Panc1 (cell line): ENCODE results near the gene ROBO4. TPM values are rescaled to one million over a fixed set of nuclear protein-coding genes. Genes with fewer than 3 reads are reported as not detected.
A peak's percentile ranks its signal among the peaks of the same experiment; 100 is the strongest.

Experiments
- ATAC-seq: fragments of 200-7000 bp; cut with Tn5 transposase; 2 replicates; pipeline ENCODE4 v1.9.1; 2020; ENCODE audit warnings: mild to moderate bottlenecking, moderate library complexity
- BruUV-seq: library from RNA; stranded (reverse); fragments of 400-500 nt; replicated peaks from 2 replicates; lab custom pipeline; 2021; lab: Mats Ljungman, UMichigan
- CTCF ChIA-PET: fragments of 300-600 bp; sonication (Branson Sonifier 250); formaldehyde crosslinking; loops from one replicate; lab custom pipeline; 2022; ENCODE audit warnings: antibody characterized with exemption; lab: Charles Lee
- POLR2A ChIA-PET: fragments of 300-600 bp; sonication (Branson Sonifier 250); formaldehyde crosslinking; loops from one replicate; lab custom pipeline; 2022; ENCODE audit warnings: antibody characterized with exemption; lab: Charles Lee
- DNase-seq: peaks from one replicate; pipeline ENCODE4 v3.0.0-alpha.2; 2010; ENCODE audit warnings: low read depth, low spot score
- H3K27ac ChIP-seq: 2 replicates; pipeline ENCODE4 v1.5.1; 2011; ENCODE audit warnings: mild to moderate bottlenecking, low read length, inconsistent platforms
- H3K27me3 ChIP-seq: fragments of 200-500 bp; sonication (Bioruptor generic); 2 replicates; pipeline ENCODE4 v1.6.0; 2014; ENCODE audit warnings: low read length, inconsistent platforms; ENCODE audit not compliant: control insufficient read depth, insufficient read depth
- H3K36me3 ChIP-seq: fragments of 200-500 bp; sonication (Bioruptor generic); 2 replicates; pipeline ENCODE4 v1.5.1; 2014; ENCODE audit warnings: inconsistent platforms, mild to moderate bottlenecking, low read length, moderate library complexity; ENCODE audit not compliant: control insufficient read depth, insufficient read depth
- H3K4me1 ChIP-seq: 2 replicates; pipeline ENCODE4 v1.5.1; 2011; ENCODE audit warnings: inconsistent platforms, mild to moderate bottlenecking, low read length, moderate library complexity; ENCODE audit not compliant: control insufficient read depth, insufficient read depth
- H3K4me3 ChIP-seq, 2 experiments: 2 replicates each; pipeline ENCODE4 v1.5.1; 2011 to 2012; ENCODE audit warnings: low read depth in 2 of 2, low read length in 2 of 2, mild to moderate bottlenecking in 2 of 2, inconsistent platforms in 1 of 2, moderate library complexity in 1 of 2
- H3K9me3 ChIP-seq: fragments of 200-500 bp; sonication (Bioruptor generic); 2 replicates; pipeline ENCODE4 v1.5.1; 2014; ENCODE audit warnings: low read depth, mild to moderate bottlenecking, inconsistent platforms, low read length, moderate library complexity; ENCODE audit not compliant: control insufficient read depth, insufficient read depth
- POLR2AphosphoS5 ChIP-seq: IDR thresholded peaks from 2 replicates; pipeline ENCODE4 v1.6.1; 2012; ENCODE audit warnings: mild to moderate bottlenecking, low read depth, low read length, moderate library complexity
- REST ChIP-seq, 2 experiments: IDR thresholded peaks; 2 replicates each; pipeline ENCODE4 v1.6.1; 2011 to 2012; ENCODE audit warnings: low read depth in 2 of 2, control low read depth in 1 of 2, low read length in 1 of 2, mild to moderate bottlenecking in 1 of 2, moderate library complexity in 1 of 2; ENCODE audit not compliant: insufficient read depth in 1 of 2
- SIN3A ChIP-seq: IDR thresholded peaks from 2 replicates; pipeline ENCODE4 v1.6.1; 2012; ENCODE audit warnings: low read depth, mild to moderate bottlenecking, low read length, moderate library complexity, borderline replicate concordance; ENCODE audit not compliant: insufficient read depth
- TCF7L2 ChIP-seq: IDR thresholded peaks from 2 replicates; pipeline ENCODE4 v1.6.1; 2011; ENCODE audit warnings: mild to moderate bottlenecking, low read depth, low read length, inconsistent platforms
- in situ Hi-C: cut with HindIII; loops from 2 replicates; pipeline ENCODE4 v1.10.0; 2016; ENCODE audit warnings: low sequenced_read_pairs, low pct_unique_long_range_greater_than_20kb
- intact Hi-C: fragments of 100-400 bp; cut with micrococcal nuclease; formaldehyde crosslinking; loops from one replicate; pipeline ENCODE4 v1.10.0; 2022; ENCODE audit not compliant: unreplicated experiment
- total RNA-seq: library from RNA; stranded (reverse); gene quantifications from one replicate; pipeline ENCODE4 v1.2.1, GENCODE V29; 2021; ENCODE audit not compliant: unreplicated experiment
- TF ChIP-seq, protein P1 (sequence below): fragments of 450-650 bp; IDR thresholded peaks from 2 replicates; pipeline ENCODE4 v1.5.1; 2017; ENCODE audit warnings: mild to moderate bottlenecking

Gene ROBO4
- total RNA-seq, 1 experiment from 2014 or later: 0.26 TPM

DNA sequence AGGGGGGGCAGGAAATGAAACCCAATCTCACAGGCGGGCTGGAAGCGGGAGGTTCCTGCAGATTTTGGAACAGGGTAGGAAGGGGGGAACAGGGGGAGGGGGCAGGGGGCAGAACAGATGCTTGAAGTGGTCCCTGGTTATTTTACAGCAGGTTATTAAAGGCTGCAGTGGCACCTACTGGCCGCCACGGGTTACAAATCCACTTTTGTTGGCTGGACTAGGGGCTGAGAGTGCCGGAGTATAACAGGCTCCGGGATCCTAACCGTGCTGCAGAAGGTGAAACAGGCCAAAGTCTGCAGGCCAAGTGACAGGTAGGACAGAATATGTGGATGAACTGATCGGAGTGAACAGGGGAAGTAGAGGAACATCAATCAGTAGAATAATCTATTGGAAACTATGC is 30.0 kb downstream of the ROBO4 start:
- in situ Hi-C loops (no loop called here), intact Hi-C loops (loop anchor here (1.0 kb wide), 1 partner anchor 223 kb away; no protein-coding TSS in a partner anchor)
- ChIA-PET CTCF (interaction anchor here (0.6 to 2.9 kb wide), 7 partner anchors 9 to 569 kb away, joined by 3 to 14 read pairs (median 4); no protein-coding TSS in a partner anchor), POLR2A (no interaction called here)
- BruUV-seq: no TSS peak
- Histone ChIP-seq H3K9me3 (no peaks in the 10 kb centered on the region), H3K27ac (no peak overlapping the region), H3K4me3 (no peak overlapping the region), H3K4me1 (peaks cover 28% of the 10 kb centered on the region), H3K27me3 (peaks cover 87% of the 10 kb centered on the region), H3K36me3 (no peaks in the 10 kb centered on the region)
- ATAC-seq (peak; percentile 75), DNase-seq (no peak)
- TF ChIP-seq SIN3A (no peak), POLR2AphosphoS5 (no peak), TCF7L2 (no peak)
- TF ChIP-seq, protein P1, sequence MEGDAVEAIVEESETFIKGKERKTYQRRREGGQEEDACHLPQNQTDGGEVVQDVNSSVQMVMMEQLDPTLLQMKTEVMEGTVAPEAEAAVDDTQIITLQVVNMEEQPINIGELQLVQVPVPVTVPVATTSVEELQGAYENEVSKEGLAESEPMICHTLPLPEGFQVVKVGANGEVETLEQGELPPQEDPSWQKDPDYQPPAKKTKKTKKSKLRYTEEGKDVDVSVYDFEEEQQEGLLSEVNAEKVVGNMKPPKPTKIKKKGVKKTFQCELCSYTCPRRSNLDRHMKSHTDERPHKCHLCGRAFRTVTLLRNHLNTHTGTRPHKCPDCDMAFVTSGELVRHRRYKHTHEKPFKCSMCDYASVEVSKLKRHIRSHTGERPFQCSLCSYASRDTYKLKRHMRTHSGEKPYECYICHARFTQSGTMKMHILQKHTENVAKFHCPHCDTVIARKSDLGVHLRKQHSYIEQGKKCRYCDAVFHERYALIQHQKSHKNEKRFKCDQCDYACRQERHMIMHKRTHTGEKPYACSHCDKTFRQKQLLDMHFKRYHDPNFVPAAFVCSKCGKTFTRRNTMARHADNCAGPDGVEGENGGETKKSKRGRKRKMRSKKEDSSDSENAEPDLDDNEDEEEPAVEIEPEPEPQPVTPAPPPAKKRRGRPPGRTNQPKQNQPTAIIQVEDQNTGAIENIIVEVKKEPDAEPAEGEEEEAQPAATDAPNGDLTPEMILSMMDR: peak; percentile 85

- Histone ChIP-seq H3K4me1 (peaks cover 28% of the 10 kb centered on the region), H3K36me3 (no peaks in the 10 kb centered on the region), H3K27ac (no peak overlapping the region), H3K27me3 (peaks cover 82% of the 10 kb centered on the region), H3K9me3 (no peaks in the 10 kb centered on the region), H3K4me3 (peak overlapping the region; percentile 21 to 43)
- in situ Hi-C loops (no loop called here), intact Hi-C loops (no loop called here)
- BruUV-seq: no TSS peak
- CTCF ChIA-PET: interaction anchor here (0.5 to 2.9 kb wide), 8 partner anchors 10 to 587 kb away, joined by 3 to 14 read pairs (median 6); partner anchors contain the start of genes SIAE and SPA17
- no peak for DNase-seq
- TF ChIP-seq, protein P1: peak; percentile 95
- no peak for TF ChIP-seq REST (IDR thresholded peaks at IDR 0.05; ENCODE audit: insufficient read depth in 1 of 2, low read depth in 2 of 2, low read length in 1 of 2)
- POLR2A ChIA-PET: no interaction called here
- peak; percentile 46; the same call in 1 of the 2 replicates for ATAC-seq
These were observed 31.5 kb downstream of the ROBO4 start for GRCh38 chr11:124865902-124866851.
